NT2/D1 (cell line): ENCODE measurements around the gene CACNA1C.

ENCODE experiments used
- SUZ12 ChIP-seq: IDR thresholded peaks from 2 replicates; pipeline ENCODE4 v1.6.1; 2011; ENCODE audit not compliant: insufficient read length, insufficient read depth; ENCODE audit errors: extremely low read depth
- YY1 ChIP-seq: IDR thresholded peaks from 2 replicates; pipeline ENCODE4 v1.6.1; 2011; ENCODE audit not compliant: insufficient read length, insufficient read depth

GRCh38 chr12:2536724-2537123, 483.9 kb downstream of the CACNA1C start:
- TF ChIP-seq YY1 (no peak), SUZ12 (no peak)
